ENCODE measurements around the gene KRTAP20-3.

Gene KRTAP20-3

DNA sequence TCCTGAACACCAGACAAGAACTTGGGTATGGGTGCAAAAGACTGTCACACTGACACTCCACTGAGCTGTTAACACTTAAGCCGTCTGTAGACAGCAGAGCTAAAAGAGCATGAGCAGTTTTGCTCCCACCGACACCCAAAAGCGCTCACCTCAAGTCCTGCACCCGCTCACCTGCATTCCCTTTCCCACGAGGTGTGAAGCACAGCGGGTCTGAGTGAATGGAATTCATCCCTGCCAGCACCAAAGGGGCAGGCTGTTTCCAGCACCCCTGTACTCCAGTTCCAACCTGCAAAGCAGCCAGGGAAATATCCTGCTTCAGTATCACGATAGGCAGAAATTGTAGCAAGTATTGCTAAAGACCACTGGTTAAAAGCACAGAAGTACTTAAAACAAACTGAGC is 47.2 kb downstream of the KRTAP20-3 start:
- DNase-seq: no peak

Data from activated CD4-positive, alpha-beta T cell treated with anti-CD3 and anti-CD28 coated beads, Interleukin-2, amount 50 U/mL, for 48 hours (primary cell).